Measurements from ENCODE around the gene KIAA0232. TPM values are rescaled to one million over a fixed set of nuclear protein-coding genes. Genes with fewer than 3 reads are reported as not detected.
A peak's percentile ranks its signal among the peaks of the same experiment; 100 is the strongest.

The KIAA0232 gene
- total RNA-seq, 2 experiments from 2014 or later = 12.8 to 13.3 TPM

DNA sequence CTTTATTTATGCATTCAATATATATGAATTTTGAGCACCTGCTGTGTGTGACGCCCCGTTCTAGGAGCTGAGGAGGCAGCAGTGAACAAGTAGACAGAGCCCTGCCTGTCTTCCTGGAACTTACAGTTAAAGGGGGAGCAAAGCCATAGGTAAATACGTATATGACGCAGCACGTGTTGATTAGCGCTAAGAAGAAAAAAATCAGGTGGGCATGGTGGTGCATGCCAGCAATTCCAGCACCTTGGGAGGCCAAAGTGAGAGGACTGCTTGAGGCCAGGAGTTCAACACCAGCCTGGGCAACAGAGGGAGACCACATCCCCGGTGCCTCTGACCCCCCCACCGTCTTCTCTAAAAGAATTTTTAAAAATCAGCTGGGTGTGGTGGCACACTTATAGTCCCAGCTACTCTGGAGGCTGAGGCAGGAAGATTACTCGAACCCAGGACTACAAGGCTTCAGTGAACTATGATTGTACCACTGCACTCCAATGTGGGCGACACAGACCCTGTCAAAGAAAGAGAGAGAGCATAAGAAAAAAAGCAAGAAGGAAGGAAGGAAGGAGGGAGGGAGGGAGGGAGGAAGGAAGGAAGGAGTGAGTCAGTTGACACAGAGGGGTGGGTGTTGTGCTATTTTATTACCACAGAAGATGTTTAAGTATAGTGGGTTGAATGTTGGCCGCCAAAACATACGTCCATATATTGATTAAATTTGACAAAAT lies 5.4 kb upstream of the KIAA0232 start:
- peaks cover 58% of the 10 kb centered on the region for H3K4me1 Mint-ChIP-seq (ENCODE audit: low read depth)
- H3K27ac Mint-ChIP-seq = peak overlapping the region; percentile 93
- ChIA-PET POLR2A (interaction anchor here (1.0 to 1.4 kb wide), 2 partner anchors 9 to 16 kb away, joined by 3 to 4 read pairs; no protein-coding TSS in a partner anchor), CTCF (interaction anchor here (2.0 to 2.9 kb wide), 2 partner anchors 8 to 57 kb away, joined by 7 to 10 read pairs; no protein-coding TSS in a partner anchor)
- peak overlapping the region; percentile 54 for H3K4me3 Mint-ChIP-seq
- intact Hi-C loops (cut with micrococcal nuclease) = no loop called here
- H3K9me3 Mint-ChIP-seq = no peaks in the 10 kb centered on the region
- ATAC-seq (peak; percentile 40), DNase-seq (peak; percentile 60)
- no peaks in the 10 kb centered on the region for H3K27me3 Mint-ChIP-seq
- no peaks in the 10 kb centered on the region for H3K36me3 Mint-ChIP-seq (ENCODE audit: low read depth)
- TF ChIP-seq, protein P1, sequence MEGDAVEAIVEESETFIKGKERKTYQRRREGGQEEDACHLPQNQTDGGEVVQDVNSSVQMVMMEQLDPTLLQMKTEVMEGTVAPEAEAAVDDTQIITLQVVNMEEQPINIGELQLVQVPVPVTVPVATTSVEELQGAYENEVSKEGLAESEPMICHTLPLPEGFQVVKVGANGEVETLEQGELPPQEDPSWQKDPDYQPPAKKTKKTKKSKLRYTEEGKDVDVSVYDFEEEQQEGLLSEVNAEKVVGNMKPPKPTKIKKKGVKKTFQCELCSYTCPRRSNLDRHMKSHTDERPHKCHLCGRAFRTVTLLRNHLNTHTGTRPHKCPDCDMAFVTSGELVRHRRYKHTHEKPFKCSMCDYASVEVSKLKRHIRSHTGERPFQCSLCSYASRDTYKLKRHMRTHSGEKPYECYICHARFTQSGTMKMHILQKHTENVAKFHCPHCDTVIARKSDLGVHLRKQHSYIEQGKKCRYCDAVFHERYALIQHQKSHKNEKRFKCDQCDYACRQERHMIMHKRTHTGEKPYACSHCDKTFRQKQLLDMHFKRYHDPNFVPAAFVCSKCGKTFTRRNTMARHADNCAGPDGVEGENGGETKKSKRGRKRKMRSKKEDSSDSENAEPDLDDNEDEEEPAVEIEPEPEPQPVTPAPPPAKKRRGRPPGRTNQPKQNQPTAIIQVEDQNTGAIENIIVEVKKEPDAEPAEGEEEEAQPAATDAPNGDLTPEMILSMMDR (IDR thresholded peaks at IDR 0.05) = no peak

DNA sequence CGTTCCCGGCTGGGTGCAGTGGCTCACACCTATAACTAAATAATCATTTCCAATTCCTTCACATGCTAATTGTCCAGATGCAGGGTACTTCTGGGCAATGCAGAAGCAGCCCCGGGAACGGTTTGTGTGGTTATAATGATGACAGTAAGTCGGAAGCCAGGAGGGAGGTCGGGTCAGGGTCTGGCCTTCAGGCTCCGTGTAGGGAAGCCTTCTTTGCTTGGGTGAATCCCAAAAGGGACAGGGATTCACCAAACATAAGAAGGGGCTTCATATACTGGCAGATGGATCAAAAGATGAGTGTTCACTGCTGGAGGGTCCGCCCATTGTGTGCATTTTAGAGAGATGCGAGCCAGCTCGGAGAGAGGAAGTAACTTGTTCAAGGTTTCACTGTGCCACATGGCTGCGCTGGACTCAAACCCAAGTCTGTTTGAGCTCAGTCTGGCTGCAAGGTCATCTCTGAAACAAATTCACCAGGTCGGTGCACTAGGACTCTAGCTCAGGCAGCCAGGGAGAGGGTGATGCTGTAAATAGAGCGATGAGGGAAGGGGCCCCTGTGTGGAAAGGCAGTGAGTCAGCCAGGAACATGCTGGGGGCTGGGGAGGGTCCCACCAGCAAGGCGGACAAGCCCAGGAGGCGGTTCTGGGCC lies 4.8 kb upstream of the KIAA0232 start:
- H3K27ac Mint-ChIP-seq = peak overlapping the region; percentile 93
- no peak for ATAC-seq
- H3K36me3 Mint-ChIP-seq (ENCODE audit: low read depth) = no peaks in the 10 kb centered on the region
- ChIA-PET CTCF (interaction anchor here (1.0 to 2.9 kb wide), 3 partner anchors 8 to 140 kb away, joined by 3 to 10 read pairs (median 7); no protein-coding TSS in a partner anchor), POLR2A (interaction anchor here (0.9 to 1.4 kb wide), 3 partner anchors 17 to 103 kb away, joined by 3 to 4 read pairs (median 4); a partner anchor contains a TSS)
- H3K4me1 Mint-ChIP-seq (ENCODE audit: low read depth) = peaks cover 58% of the 10 kb centered on the region
- DNase-seq = peak; percentile 51
- H3K9me3 Mint-ChIP-seq = no peaks in the 10 kb centered on the region
- no peaks in the 10 kb centered on the region for H3K27me3 Mint-ChIP-seq
- H3K4me3 Mint-ChIP-seq = peak overlapping the region; percentile 54
- intact Hi-C loops (cut with micrococcal nuclease) = no loop called here
- TF ChIP-seq, protein P1 (IDR thresholded peaks at IDR 0.05) = no peak

DNA sequence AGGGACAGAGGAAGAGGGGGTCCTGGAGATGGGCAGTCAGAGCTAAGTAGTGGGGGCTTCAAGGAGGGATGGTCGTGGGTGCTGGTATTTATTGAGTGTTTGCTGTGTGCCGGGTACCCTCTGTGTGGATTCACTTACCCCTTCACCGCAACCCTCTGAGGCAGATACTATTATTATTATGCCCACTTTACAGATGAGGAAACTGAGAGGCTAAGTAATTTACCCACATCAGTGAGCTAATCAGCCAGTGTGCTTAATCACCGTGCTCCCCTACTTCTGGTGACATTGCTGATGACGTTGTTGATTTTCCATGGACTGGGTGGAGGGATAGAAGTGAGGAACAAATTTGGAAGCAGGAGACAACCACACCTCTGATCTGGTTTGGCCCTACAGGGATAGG lies 4.1 kb upstream of the KIAA0232 start:
- intact Hi-C loops (cut with micrococcal nuclease) = no loop called here
- DNase-seq (no peak), ATAC-seq (no peak)
- Mint-ChIP-seq H3K36me3 (ENCODE audit: low read depth) (no peaks in the 10 kb centered on the region), H3K9me3 (no peaks in the 10 kb centered on the region), H3K27me3 (no peaks in the 10 kb centered on the region), H3K4me1 (ENCODE audit: low read depth) (peaks cover 58% of the 10 kb centered on the region), H3K27ac (peak overlapping the region; percentile 93), H3K4me3 (no peak overlapping the region)
- POLR2A ChIA-PET = interaction anchor here (0.9 to 1.0 kb wide), 2 partner anchors 59 to 104 kb away, joined by 3 to 4 read pairs; a partner anchor contains a TSS
- TF ChIP-seq, protein P1 (IDR thresholded peaks at IDR 0.05) = no peak
- CTCF ChIA-PET = interaction anchor here (1.0 to 2.9 kb wide), 3 partner anchors 9 to 139 kb away, joined by 3 to 10 read pairs (median 7); no protein-coding TSS in a partner anchor

DNA sequence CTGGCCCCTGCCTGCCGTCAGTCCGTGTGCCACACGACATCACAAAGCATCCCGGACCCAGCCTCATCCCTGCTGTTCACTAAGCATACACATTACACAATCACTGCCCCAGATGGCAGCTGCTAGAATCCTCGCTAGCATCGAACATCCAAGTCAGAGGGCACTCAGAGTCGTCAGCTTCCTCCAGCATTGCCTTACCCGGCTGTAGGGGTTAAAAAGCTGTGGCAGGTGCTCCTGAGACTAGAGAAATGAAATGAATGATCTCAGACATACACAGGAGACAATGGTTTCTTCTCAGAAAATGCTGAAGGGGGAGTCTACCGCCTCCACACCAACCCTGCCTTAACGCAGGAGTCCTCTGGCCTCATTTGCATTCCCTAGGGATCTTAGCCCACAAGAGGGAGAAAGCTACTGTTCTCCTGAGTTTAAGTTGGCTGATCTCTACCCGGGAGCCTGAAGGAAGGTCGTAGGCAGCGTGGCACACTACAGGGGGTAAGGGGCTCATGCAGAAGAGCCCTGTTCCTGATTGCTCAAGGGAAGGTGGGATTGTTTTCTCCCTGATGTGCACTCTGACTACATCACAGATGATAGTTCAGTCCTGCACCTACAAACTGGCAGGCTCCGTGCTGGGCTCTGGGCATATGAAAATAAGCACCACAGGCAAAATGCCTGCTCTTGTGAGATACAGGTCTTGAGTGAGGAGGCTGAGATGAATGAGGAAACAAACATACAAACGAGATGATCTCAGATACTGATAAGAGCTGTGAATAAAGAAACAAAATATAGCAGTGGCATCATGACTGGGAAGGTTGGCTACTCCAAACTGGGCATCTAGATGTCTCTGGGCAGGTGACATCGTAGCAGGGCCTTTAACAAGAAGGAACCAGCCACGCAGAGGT lies 2.6 kb upstream of the KIAA0232 start:
- H3K9me3 Mint-ChIP-seq = no peaks in the 10 kb centered on the region
- ATAC-seq = no peak
- intact Hi-C loops (cut with micrococcal nuclease) = loop anchor here (5.0 kb wide), 1 partner anchor 92 kb away; no protein-coding TSS in a partner anchor
- peaks cover 1% of the 10 kb centered on the region for H3K36me3 Mint-ChIP-seq (ENCODE audit: low read depth)
- H3K27ac Mint-ChIP-seq = peak overlapping the region; percentile 71
- no peak for DNase-seq
- ChIA-PET CTCF (interaction anchor here (1.2 to 3.3 kb wide), 3 partner anchors 9 to 93 kb away, joined by 5 to 19 read pairs (median 5); no protein-coding TSS in a partner anchor), POLR2A (interaction anchor here (1.0 to 5.5 kb wide), 4 partner anchors 9 to 84 kb away, joined by 3 to 28 read pairs (median 8); partner anchors contain the start of gene BLOC1S4)
- TF ChIP-seq, protein P1 (IDR thresholded peaks at IDR 0.05) = no peak
- H3K4me3 Mint-ChIP-seq = no peak overlapping the region
- H3K27me3 Mint-ChIP-seq = no peaks in the 10 kb centered on the region
- peaks cover 68% of the 10 kb centered on the region for H3K4me1 Mint-ChIP-seq (ENCODE audit: low read depth)

Measured in activated CD8-positive, alpha-beta T cell treated with anti-CD3 and anti-CD28 coated beads for 36 hours (primary cell).